HPDE6-E6E7 (cell line): ENCODE data around the gene CES4A.
"Not testable (repeated sequence)": the region's sequence is repeated elsewhere in the genome, so short reads cannot be mapped to it uniquely, and the experiment has no call there.

Source experiments
- DNase-seq: peaks from one replicate; pipeline ENCODE4 v3.0.0; 2011; ENCODE audit warnings: missing footprints; ENCODE audit errors: extremely low spot score

The CES4A gene

GRCh38 chr16:66984892-66985311 is 3.5 kb upstream of the CES4A start:
- no peak for DNase-seq

GRCh38 chr16:66986559-66986958 is 1.8 kb upstream of the CES4A start:
- no peak for DNase-seq

- DNase-seq = no peak
Measured at GRCh38 chr16:66991545-66992077, 3.2 kb downstream of the CES4A start.

- not testable (repeated sequence) for DNase-seq
Measured at GRCh38 chr16:66993558-66993957, 5.2 kb downstream of the CES4A start.

- no peak for DNase-seq
Measured at GRCh38 chr16:66996324-66996982, 8.1 kb downstream of the CES4A start.

- no peak for DNase-seq
Measured at GRCh38 chr16:66996983-66997358, 8.6 kb downstream of the CES4A start.

GRCh38 chr16:67000384-67001351 is 12.3 kb downstream of the CES4A start:
- peak; percentile 52 for DNase-seq

- no peak for DNase-seq
Measured at GRCh38 chr16:67001726-67002125, 13.3 kb downstream of the CES4A start.

- no peak for DNase-seq
Measured at GRCh38 chr16:67006930-67007658, 18.7 kb downstream of the CES4A start.

GRCh38 chr16:67009158-67009557 is 20.8 kb downstream of the CES4A start:
- no peak for DNase-seq

- no peak for DNase-seq
Measured at GRCh38 chr16:67011274-67011673, 22.9 kb downstream of the CES4A start.

- no peak for DNase-seq
Measured at GRCh38 chr16:67013233-67013822, 24.9 kb downstream of the CES4A start.

- DNase-seq = peak; percentile 60
Measured at GRCh38 chr16:67013823-67014633, 25.6 kb downstream of the CES4A start.

- no peak for DNase-seq
Measured at GRCh38 chr16:67014634-67015312, 26.4 kb downstream of the CES4A start.

- DNase-seq = no peak
Measured at GRCh38 chr16:67015313-67015731, 26.9 kb downstream of the CES4A start.

GRCh38 chr16:67016143-67016542 is 27.8 kb downstream of the CES4A start:
- no peak for DNase-seq

GRCh38 chr16:67016681-67017420 is 28.5 kb downstream of the CES4A start:
- DNase-seq = no peak

- DNase-seq = no peak
Measured at GRCh38 chr16:67017421-67017750, 29.0 kb downstream of the CES4A start.

- peak; percentile 97 for DNase-seq
Measured at GRCh38 chr16:67017810-67018488, 29.6 kb downstream of the CES4A start.
